ENCODE measurements around the gene SESTD1. TPM values are rescaled to one million over a fixed set of nuclear protein-coding genes. Genes with fewer than 3 reads are reported as not detected.

Gene SESTD1
- total RNA-seq, 6 experiments from 2014 or later: 19.7 to 26.6 (median 24.3) TPM

DNA sequence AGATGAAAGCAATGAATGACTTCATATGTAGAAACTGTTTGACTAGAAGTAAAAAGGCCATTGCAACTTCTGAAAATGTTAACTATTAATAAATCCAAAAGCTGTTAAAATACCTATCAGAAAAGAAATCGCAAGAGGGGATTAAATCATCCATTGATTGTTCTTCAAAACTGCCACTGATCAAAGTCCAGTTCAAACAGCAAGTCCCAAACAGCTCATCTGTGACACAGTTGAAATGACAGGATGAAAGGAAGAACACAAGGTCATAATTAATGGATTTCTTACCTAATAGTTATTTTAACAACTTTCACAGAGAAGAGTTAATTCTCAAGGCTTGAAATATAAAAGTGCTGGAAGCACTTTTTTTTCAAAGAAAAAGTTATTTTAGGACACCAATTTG, 90.4 kb downstream of the SESTD1 start:
- no peak overlapping the region for H3K4me3 Mint-ChIP-seq
- H3K9me3 Mint-ChIP-seq: no peaks in the 10 kb centered on the region
- H3K4me1 Mint-ChIP-seq (ENCODE audit: low read depth): no peaks in the 10 kb centered on the region

DNA sequence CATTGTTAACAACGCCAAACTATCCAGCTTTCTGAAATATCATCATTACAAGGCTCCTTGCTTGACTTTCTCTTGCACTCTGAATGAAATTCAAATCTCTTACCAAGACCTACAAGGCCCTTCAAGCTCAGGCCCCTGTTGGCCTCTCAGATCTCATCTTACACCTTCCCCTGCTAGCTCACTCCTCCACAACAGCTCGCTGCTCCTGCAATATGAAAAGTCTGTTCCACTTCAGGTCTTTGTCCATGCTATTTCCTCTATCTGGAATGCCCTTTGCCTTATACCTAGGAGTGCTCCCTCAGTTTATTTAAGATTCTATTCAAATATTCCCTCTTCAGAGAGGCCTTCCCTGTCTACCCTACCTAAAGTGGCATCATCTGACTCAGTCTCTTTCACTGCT, 91.7 kb downstream of the SESTD1 start:
- H3K4me1 Mint-ChIP-seq (ENCODE audit: low read depth): no peaks in the 10 kb centered on the region
- TF ChIP-seq, protein P1, sequence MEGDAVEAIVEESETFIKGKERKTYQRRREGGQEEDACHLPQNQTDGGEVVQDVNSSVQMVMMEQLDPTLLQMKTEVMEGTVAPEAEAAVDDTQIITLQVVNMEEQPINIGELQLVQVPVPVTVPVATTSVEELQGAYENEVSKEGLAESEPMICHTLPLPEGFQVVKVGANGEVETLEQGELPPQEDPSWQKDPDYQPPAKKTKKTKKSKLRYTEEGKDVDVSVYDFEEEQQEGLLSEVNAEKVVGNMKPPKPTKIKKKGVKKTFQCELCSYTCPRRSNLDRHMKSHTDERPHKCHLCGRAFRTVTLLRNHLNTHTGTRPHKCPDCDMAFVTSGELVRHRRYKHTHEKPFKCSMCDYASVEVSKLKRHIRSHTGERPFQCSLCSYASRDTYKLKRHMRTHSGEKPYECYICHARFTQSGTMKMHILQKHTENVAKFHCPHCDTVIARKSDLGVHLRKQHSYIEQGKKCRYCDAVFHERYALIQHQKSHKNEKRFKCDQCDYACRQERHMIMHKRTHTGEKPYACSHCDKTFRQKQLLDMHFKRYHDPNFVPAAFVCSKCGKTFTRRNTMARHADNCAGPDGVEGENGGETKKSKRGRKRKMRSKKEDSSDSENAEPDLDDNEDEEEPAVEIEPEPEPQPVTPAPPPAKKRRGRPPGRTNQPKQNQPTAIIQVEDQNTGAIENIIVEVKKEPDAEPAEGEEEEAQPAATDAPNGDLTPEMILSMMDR (IDR thresholded peaks at IDR 0.05): no peak
- 0 out of 2 replicates have a peak, but pooled peaks cover 6% of the 10 kb centered on the region for H3K36me3 Mint-ChIP-seq (ENCODE audit: low read depth)
- no peaks in the 10 kb centered on the region for H3K9me3 Mint-ChIP-seq
- H3K4me3 Mint-ChIP-seq: no peak overlapping the region
- no peak overlapping the region for H3K27ac Mint-ChIP-seq
- no peaks in the 10 kb centered on the region for H3K27me3 Mint-ChIP-seq (ENCODE audit: insufficient read depth)
- no peak for DNase-seq

More for the DNA sequence above, 90.4 kb downstream of the SESTD1 start:
- no peak for DNase-seq
- Mint-ChIP-seq H3K36me3 (ENCODE audit: low read depth) (0 out of 2 replicates have a peak, but pooled peaks cover 6% of the 10 kb centered on the region), H3K27ac (no peak overlapping the region), H3K27me3 (ENCODE audit: insufficient read depth) (no peaks in the 10 kb centered on the region)
- TF ChIP-seq, protein P1 (IDR thresholded peaks at IDR 0.05): no peak

DNA sequence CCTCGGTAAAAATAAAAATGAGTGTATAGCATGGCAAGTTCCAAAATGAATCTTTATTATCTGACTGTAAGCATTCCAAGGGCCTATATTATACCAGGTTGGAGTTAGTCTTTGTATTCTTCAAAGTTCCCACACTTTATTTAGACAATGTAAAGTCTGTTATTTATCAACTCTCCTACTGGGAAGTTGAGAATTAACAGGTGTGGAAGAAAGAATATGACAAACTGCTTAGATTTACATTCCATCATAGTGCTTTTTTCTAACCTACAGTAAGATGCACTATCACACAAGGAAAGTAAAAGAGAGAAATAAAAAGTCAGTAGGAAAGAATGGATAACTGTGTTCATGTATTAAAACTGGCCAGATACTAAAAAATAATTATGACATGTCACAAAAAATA, 93.3 kb downstream of the SESTD1 start:
- H3K4me1 Mint-ChIP-seq (ENCODE audit: low read depth): no peaks in the 10 kb centered on the region
- H3K27me3 Mint-ChIP-seq (ENCODE audit: insufficient read depth): no peaks in the 10 kb centered on the region
- DNase-seq: no peak
- no peaks in the 10 kb centered on the region for H3K9me3 Mint-ChIP-seq
- H3K36me3 Mint-ChIP-seq (ENCODE audit: low read depth): 0 out of 2 replicates have a peak, but pooled peaks cover 10% of the 10 kb centered on the region
- TF ChIP-seq, protein P1 (IDR thresholded peaks at IDR 0.05): no peak
- H3K27ac Mint-ChIP-seq: no peak overlapping the region
- H3K4me3 Mint-ChIP-seq: no peak overlapping the region

DNA sequence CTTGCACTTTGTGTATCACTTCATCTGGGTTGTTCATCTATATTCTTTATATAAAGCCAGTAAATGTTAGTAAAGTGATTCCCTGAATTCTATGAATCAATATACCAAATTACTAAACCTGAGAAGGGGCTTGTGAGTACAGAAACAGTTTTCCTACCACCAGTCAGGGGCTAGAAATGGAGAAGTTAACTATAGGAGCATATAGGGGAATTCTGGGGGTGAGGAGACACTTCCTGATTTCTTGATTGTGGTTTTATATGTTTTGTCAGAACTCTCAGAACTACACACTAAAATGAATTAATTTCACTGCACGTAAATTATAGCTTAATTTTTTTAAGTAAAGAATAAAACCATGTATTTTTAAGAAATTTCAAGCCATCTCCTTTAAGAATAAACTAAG, 93.7 kb downstream of the SESTD1 start:
- Mint-ChIP-seq H3K36me3 (ENCODE audit: low read depth) (0 out of 2 replicates have a peak, but pooled peaks cover 8% of the 10 kb centered on the region), H3K4me3 (no peak overlapping the region), H3K27me3 (ENCODE audit: insufficient read depth) (no peaks in the 10 kb centered on the region), H3K27ac (no peak overlapping the region), H3K4me1 (ENCODE audit: low read depth) (no peaks in the 10 kb centered on the region), H3K9me3 (no peaks in the 10 kb centered on the region)
- TF ChIP-seq, protein P1 (IDR thresholded peaks at IDR 0.05): no peak
- no peak for DNase-seq

DNA sequence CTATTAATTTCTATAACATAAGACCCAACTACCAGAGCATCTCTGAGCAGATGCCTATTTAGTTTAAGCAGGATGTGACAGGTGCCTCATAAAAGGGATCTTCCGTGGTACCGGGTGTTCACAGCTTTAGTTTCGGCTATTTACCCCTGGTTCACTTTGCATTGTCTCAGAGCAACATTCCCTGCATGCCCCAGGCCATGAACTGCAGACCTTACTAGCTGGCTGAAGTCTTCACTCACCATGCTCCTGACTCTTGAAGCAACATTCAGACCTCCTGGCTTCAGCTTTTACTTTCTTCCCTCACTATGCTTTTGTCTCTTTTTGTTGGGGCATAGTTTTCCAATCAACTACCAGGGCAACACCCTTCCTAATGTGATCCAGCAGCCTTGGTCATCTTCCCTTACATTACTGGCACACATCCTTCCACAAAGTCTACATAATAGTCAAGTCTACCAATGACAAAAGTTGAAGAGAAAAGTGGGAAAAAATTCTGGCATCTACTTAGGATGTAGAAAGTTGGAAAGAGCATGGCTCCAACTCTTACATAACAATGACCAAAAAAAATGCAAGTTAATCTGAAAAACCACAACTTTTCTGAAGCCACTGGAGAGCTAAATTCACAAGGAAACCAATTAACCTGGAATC, 99.2 kb downstream of the SESTD1 start:
- TF ChIP-seq, protein P1 (IDR thresholded peaks at IDR 0.05): no peak
- Mint-ChIP-seq H3K36me3 (ENCODE audit: low read depth) (0 out of 2 replicates have a peak, but pooled peaks cover 4% of the 10 kb centered on the region), H3K9me3 (no peaks in the 10 kb centered on the region), H3K4me1 (ENCODE audit: low read depth) (no peaks in the 10 kb centered on the region), H3K27ac (no peak overlapping the region), H3K27me3 (ENCODE audit: insufficient read depth) (no peaks in the 10 kb centered on the region), H3K4me3 (no peak overlapping the region)
- DNase-seq: no peak
